ENCODE measurements around the gene MYRF. TPM values are rescaled to one million over a fixed set of nuclear protein-coding genes. Genes with fewer than 3 reads are reported as not detected.
A peak's percentile ranks its signal among the peaks of the same experiment; 100 is the strongest.

Gene MYRF
- total and polyA plus RNA-seq, 2 of the 4 experiments (the other 2 are of a cell fraction) = 1.6 to 10.7 TPM

GRCh38 chr11:61780581-61781162 lies 28.2 kb downstream of the MYRF start:
- no peak overlapping the region for H4K5ac ChIP-seq (ENCODE audit: low read depth, low read length)
- intact Hi-C loops (cut with micrococcal nuclease) = no loop called here
- no peak overlapping the region for H2AFZ ChIP-seq (replicated peaks; ENCODE audit: low read length, poor library complexity)
- no peaks in the 10 kb centered on the region for H4K20me1 ChIP-seq (ENCODE audit: insufficient read depth, low read length)
- dilution Hi-C loops (cut with HindIII; ENCODE audit: low sequenced_read_pairs, unreplicated experiment) = no loop called here
- in situ Hi-C loops (cut with MboI; ENCODE audit: low sequenced_read_pairs) = no loop called here
- ChIA-PET CTCF (interaction anchor here (0.7 kb wide), 1 partner anchor 33 kb away, joined by 3 read pairs; no protein-coding TSS in a partner anchor), POLR2A (ENCODE audit: unreplicated experiment) (interaction anchor here (0.6 kb wide), 1 partner anchor 794 kb away, joined by 11 read pairs; no protein-coding TSS in a partner anchor)
- H3K23ac ChIP-seq (ENCODE audit: low read depth, low read length) = no peak overlapping the region
- no peak overlapping the region for H3K14ac ChIP-seq (replicated peaks; ENCODE audit: low read depth, low read length)
- H3K9me3 ChIP-seq (ENCODE audit: control insufficient read depth, insufficient read depth, low read length) = no peaks in the 10 kb centered on the region
- no peak overlapping the region for H3K4me2 ChIP-seq (ENCODE audit: low read depth, low read length)
- H3K4me3 ChIP-seq (ENCODE audit: insufficient read depth, low read depth, low read length) = no peak overlapping the region
- H2BK120ac ChIP-seq (ENCODE audit: low read depth, low read length) = no peak overlapping the region
- no peaks in the 10 kb centered on the region for H3K79me1 ChIP-seq (ENCODE audit: low read depth in 1 of 2, low read length in 2 of 2)
- no peaks in the 10 kb centered on the region; the same call in 1 of the 2 replicates for H3K9me1 ChIP-seq (ENCODE audit: insufficient read depth, low read length)
- ATAC-seq (ENCODE audit: low read depth) (no peak), DNase-seq (no peak)
- no peak overlapping the region for H2AK5ac ChIP-seq (ENCODE audit: low read depth, low read length)
- 76% methylated on average over 3 of the region's 9 CpGs; no CpG with 5 or more reads in 1 of the 2 experiments for WGBS, 2 experiments (ENCODE audit: extremely low coverage in 2 of 2, insufficient read length in 1 of 2)
- H3K18ac ChIP-seq (ENCODE audit: low read depth, low read length) = no peak overlapping the region
- no peak overlapping the region for H2BK5ac ChIP-seq (ENCODE audit: low read depth, low read length, poor library complexity, severe bottlenecking)
- no peak overlapping the region for H3K56ac ChIP-seq (ENCODE audit: extremely low read depth, insufficient read depth, low read length)
- no peak for TF ChIP-seq POLR2A (IDR thresholded peaks at IDR 0.05; ENCODE audit: low read depth, low read length)
- TF ChIP-seq, protein P1, sequence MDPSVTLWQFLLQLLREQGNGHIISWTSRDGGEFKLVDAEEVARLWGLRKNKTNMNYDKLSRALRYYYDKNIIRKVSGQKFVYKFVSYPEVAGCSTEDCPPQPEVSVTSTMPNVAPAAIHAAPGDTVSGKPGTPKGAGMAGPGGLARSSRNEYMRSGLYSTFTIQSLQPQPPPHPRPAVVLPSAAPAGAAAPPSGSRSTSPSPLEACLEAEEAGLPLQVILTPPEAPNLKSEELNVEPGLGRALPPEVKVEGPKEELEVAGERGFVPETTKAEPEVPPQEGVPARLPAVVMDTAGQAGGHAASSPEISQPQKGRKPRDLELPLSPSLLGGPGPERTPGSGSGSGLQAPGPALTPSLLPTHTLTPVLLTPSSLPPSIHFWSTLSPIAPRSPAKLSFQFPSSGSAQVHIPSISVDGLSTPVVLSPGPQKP (IDR thresholded peaks at IDR 0.05; ENCODE audit: borderline replicate concordance, low read depth, low read length) = no peak
- no peak for TF ChIP-seq CEBPB (IDR thresholded peaks at IDR 0.05; ENCODE audit: low read depth, low read length)
- TF ChIP-seq MXI1 (IDR thresholded peaks at IDR 0.05; ENCODE audit: borderline replicate concordance, low read depth, low read length) = no peak
- TF ChIP-seq SMC3 (IDR thresholded peaks at IDR 0.05; ENCODE audit: low read depth, low read length) = no peak
- no peak for TF ChIP-seq BHLHE40 (IDR thresholded peaks at IDR 0.05; ENCODE audit: low read depth, low read length)
- TF ChIP-seq, protein P2, sequence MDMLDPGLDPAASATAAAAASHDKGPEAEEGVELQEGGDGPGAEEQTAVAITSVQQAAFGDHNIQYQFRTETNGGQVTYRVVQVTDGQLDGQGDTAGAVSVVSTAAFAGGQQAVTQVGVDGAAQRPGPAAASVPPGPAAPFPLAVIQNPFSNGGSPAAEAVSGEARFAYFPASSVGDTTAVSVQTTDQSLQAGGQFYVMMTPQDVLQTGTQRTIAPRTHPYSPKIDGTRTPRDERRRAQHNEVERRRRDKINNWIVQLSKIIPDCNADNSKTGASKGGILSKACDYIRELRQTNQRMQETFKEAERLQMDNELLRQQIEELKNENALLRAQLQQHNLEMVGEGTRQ (IDR thresholded peaks at IDR 0.05; ENCODE audit: low read depth, low read length) = no peak
- TF ChIP-seq CTCF (conservative IDR thresholded peaks at IDR 0.05; ENCODE audit: low read depth, low read length) = no peak
- no peak for TF ChIP-seq FOS (IDR thresholded peaks at IDR 0.05; ENCODE audit: low read depth, low read length)
- no peak for TF ChIP-seq MAZ (IDR thresholded peaks at IDR 0.05; ENCODE audit: borderline replicate concordance, low read depth, low read length)
- TF ChIP-seq MAFK (IDR thresholded peaks at IDR 0.05; ENCODE audit: low read depth, low read length) = no peak
- no peak for TF ChIP-seq RCOR1 (IDR thresholded peaks at IDR 0.05; ENCODE audit: insufficient replicate concordance, low read length)
- no peak for TF ChIP-seq NFE2L2 (IDR thresholded peaks at IDR 0.05; ENCODE audit: low read depth, low read length)
- no peak for TF ChIP-seq RFX5 (IDR thresholded peaks at IDR 0.05; ENCODE audit: low read depth, low read length)
- no peak for TF ChIP-seq CHD1 (IDR thresholded peaks at IDR 0.05; ENCODE audit: low read depth, low read length)
- H2AK9ac ChIP-seq (replicated peaks; ENCODE audit: low read depth, low read length, poor library complexity) = peak overlapping the region; percentile 14
- BruUV-seq (replicated peaks) = no TSS peak
- no peak overlapping the region for H3K4ac ChIP-seq (ENCODE audit: low read depth, low read length)
- peaks cover 3% of the 10 kb centered on the region; the same call in 1 of the 2 replicates for H3K4me1 ChIP-seq (ENCODE audit: control insufficient read depth, insufficient read depth, low read length)
- peaks cover 19% of the 10 kb centered on the region for H3K36me3 ChIP-seq (ENCODE audit: control insufficient read depth, insufficient read depth, low read length)
- no peak overlapping the region for H4K8ac ChIP-seq (ENCODE audit: low read depth in 2 of 2, low read length in 2 of 2)
- no peak overlapping the region for H3K27ac ChIP-seq (ENCODE audit: insufficient read depth, low read length)
- no peak overlapping the region for H2BK15ac ChIP-seq (ENCODE audit: low read depth, low read length)
- H3K9ac ChIP-seq (ENCODE audit: low read depth, low read length) = no peak overlapping the region
- no peaks in the 10 kb centered on the region for H3K27me3 ChIP-seq (ENCODE audit: control insufficient read depth, insufficient read depth, low read length)
- no peak overlapping the region for H2BK20ac ChIP-seq (ENCODE audit: low read depth, low read length)
- H4K91ac ChIP-seq (ENCODE audit: insufficient read depth, low read depth, low read length) = no peak overlapping the region
